ENCODE data around the gene HLA-DPA1. TPM values are rescaled to one million over a fixed set of nuclear protein-coding genes. Genes with fewer than 3 reads are reported as not detected.

The HLA-DPA1 gene
- total RNA-seq, 1 donor from 2014 or later: 82.3 TPM

DNA sequence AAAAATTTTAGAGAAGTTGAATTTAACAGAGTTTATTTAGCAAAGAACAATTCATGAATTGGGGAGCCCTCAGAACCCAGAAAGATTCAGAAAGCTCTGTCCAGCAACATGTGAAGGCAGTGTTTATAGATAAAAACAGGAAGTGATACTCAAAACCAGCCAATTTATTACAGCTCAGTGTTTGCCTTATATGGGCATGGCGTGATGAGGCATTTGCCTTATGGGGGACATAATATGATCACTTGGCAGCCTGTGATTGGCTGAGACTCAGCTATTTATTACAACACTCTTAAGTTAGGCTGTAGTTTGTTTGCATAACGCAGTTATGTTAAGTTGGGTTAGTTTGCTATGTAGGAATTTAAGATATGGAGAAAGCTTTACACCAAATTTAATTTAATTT, 11.5 kb downstream of the HLA-DPA1 start:
- no peaks in the 10 kb centered on the region for H3K4me1 ChIP-seq
- no peak for DNase-seq (ENCODE audit: extremely low spot score in 2 of 2)
- intact Hi-C loops (cut with DNase I): no loop called here
- TF ChIP-seq, protein P1, sequence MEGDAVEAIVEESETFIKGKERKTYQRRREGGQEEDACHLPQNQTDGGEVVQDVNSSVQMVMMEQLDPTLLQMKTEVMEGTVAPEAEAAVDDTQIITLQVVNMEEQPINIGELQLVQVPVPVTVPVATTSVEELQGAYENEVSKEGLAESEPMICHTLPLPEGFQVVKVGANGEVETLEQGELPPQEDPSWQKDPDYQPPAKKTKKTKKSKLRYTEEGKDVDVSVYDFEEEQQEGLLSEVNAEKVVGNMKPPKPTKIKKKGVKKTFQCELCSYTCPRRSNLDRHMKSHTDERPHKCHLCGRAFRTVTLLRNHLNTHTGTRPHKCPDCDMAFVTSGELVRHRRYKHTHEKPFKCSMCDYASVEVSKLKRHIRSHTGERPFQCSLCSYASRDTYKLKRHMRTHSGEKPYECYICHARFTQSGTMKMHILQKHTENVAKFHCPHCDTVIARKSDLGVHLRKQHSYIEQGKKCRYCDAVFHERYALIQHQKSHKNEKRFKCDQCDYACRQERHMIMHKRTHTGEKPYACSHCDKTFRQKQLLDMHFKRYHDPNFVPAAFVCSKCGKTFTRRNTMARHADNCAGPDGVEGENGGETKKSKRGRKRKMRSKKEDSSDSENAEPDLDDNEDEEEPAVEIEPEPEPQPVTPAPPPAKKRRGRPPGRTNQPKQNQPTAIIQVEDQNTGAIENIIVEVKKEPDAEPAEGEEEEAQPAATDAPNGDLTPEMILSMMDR (IDR thresholded peaks at IDR 0.05): no peak
- TF ChIP-seq POLR2AphosphoS5 (IDR thresholded peaks at IDR 0.05; ENCODE audit: insufficient read depth in 1 of 2, low read depth in 1 of 2) (no peak), POLR2A (IDR thresholded peaks at IDR 0.05) (no peak)
- no peaks in the 10 kb centered on the region for H3K27me3 ChIP-seq
- no peak overlapping the region for H3K27ac ChIP-seq
- no peak overlapping the region for H3K4me3 ChIP-seq
- no peaks in the 10 kb centered on the region for H3K9me3 ChIP-seq
- H3K36me3 ChIP-seq: no peaks in the 10 kb centered on the region

DNA sequence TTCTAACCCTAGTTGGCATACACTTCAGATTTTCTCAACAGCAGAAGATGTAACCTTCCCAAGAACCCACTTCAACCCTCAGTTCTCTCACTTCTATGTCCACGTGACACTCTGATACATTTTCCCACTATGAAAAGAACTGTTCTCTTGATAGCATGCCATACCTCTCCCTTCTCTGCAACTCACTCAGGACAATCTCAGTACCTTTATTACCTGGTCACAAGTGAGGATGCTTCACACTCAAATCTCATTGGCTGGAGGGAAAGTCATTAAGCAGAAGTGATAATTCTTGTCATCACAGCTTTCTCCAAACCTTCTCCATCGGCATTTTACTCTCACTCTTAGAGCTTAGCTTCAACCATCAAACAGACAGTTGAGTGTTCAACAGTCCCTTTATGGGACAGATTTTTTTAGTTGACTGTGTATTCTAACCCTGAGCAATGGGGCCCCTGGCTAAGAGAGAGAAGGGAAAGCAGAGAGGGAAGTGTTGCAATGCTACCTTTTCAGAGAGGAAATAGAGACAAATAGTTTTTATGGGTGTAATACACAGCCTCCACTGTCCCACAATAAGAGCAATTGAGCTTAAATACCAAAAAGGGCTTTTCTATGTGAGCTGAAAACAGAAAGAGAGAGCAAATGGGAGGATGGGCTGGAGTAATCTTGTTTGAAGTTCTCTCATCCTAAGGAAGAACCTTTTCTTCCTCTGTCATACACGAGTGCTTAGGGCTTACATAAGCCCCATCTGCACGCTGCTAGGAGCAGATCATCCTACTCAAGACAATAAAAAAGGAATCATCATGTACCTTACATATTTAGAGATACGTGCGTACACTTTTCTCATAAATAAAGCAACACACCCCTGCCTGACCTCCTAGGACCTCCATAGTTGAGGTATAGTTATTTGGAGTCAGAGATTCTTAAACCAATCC, 16.0 kb downstream of the HLA-DPA1 start:
- Histone ChIP-seq H3K27ac (no peak overlapping the region), H3K27me3 (no peaks in the 10 kb centered on the region), H3K36me3 (no peaks in the 10 kb centered on the region), H3K4me3 (no peak overlapping the region), H3K4me1 (no peaks in the 10 kb centered on the region), H3K9me3 (no peaks in the 10 kb centered on the region)
- intact Hi-C loops (cut with DNase I): no loop called here
- no peak for DNase-seq (ENCODE audit: extremely low spot score in 2 of 2)
- TF ChIP-seq, protein P1 (IDR thresholded peaks at IDR 0.05): no peak
- TF ChIP-seq POLR2AphosphoS5 (IDR thresholded peaks at IDR 0.05; ENCODE audit: insufficient read depth in 1 of 2, low read depth in 1 of 2) (no peak), POLR2A (IDR thresholded peaks at IDR 0.05) (no peak)

DNA sequence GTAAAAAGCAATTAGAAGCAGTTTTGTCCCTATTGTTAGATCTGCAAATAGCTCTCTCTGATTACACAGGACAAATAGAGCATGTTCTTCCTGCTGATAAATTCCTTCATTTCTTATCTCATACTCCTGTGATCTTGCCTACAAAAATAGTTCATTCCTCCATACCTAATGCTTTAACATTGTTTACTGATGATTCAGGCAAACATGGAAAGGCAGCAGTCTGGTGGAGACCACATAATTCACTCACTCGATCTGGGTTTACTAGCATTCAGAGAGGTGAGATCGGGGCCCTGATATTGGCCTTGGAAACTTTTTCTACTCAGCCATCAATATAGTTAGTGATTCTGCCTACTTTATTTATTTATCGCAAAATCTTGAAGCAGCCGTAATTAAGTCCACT, 20.2 kb downstream of the HLA-DPA1 start:
- H3K4me3 ChIP-seq: no peak overlapping the region
- no peaks in the 10 kb centered on the region for H3K4me1 ChIP-seq
- no peak overlapping the region for H3K27ac ChIP-seq

DNA sequence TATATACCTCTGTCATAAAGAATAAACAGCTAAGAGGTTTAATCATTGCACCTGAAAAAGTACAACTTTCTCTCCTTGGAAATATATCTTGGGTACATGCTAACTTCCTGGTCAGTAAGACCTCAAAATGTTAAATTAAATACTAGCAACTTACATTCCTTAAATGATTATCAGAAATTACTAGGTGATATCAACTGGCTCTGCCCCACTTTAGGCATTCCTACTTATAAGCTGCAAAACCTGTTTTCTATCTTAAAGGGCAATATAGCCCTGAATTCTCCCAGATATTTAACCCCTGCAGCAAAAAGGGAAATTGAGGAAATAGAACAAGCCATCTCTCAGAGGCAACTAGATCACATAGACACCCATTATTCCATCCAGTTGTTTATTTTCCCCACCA, 20.8 kb downstream of the HLA-DPA1 start:
- Histone ChIP-seq H3K27ac (no peak overlapping the region), H3K36me3 (no peaks in the 10 kb centered on the region), H3K4me1 (no peaks in the 10 kb centered on the region), H3K27me3 (no peaks in the 10 kb centered on the region), H3K4me3 (no peak overlapping the region), H3K9me3 (no peaks in the 10 kb centered on the region)
- intact Hi-C loops (cut with DNase I): no loop called here
- no peak for DNase-seq (ENCODE audit: extremely low spot score in 2 of 2)
- TF ChIP-seq POLR2AphosphoS5 (IDR thresholded peaks at IDR 0.05; ENCODE audit: insufficient read depth in 1 of 2, low read depth in 1 of 2) (no peak), POLR2A (IDR thresholded peaks at IDR 0.05) (no peak)
- TF ChIP-seq, protein P1 (IDR thresholded peaks at IDR 0.05): no peak

More for the DNA sequence above, 20.2 kb downstream of the HLA-DPA1 start:
- Histone ChIP-seq H3K27me3 (no peaks in the 10 kb centered on the region), H3K9me3 (no peaks in the 10 kb centered on the region), H3K36me3 (no peaks in the 10 kb centered on the region)
- TF ChIP-seq POLR2AphosphoS5 (IDR thresholded peaks at IDR 0.05; ENCODE audit: insufficient read depth in 1 of 2, low read depth in 1 of 2) (no peak), POLR2A (IDR thresholded peaks at IDR 0.05) (no peak)
- TF ChIP-seq, protein P1 (IDR thresholded peaks at IDR 0.05): no peak
- intact Hi-C loops (cut with DNase I): no loop called here
- DNase-seq (ENCODE audit: extremely low spot score in 2 of 2): no peak
